Keratinocyte (primary cell): Measurements from ENCODE around the gene GPNMB. TPM values are rescaled to one million over a fixed set of nuclear protein-coding genes. Genes with fewer than 3 reads are reported as not detected.

Experiments
- DNase-seq: peaks from one replicate; pipeline ENCODE4 v3.0.0-alpha.2; 2011; ENCODE audit warnings: low read depth, missing footprints, low spot score
- FAIRE-seq: peaks from 2 replicates; lab custom pipeline; 2011; peaks lifted over from hg19 to GRCh38; lab: Jason Lieb, UNC
- H2AFZ ChIP-seq: 2 replicates; pipeline ENCODE4 v1.6.0; 2012; ENCODE audit warnings: low read length, control low read depth, inconsistent platforms; ENCODE audit not compliant: control insufficient read depth
- H3K27ac ChIP-seq: 2 replicates; pipeline ENCODE4 v1.5.1; 2011; ENCODE audit warnings: low read length; ENCODE audit not compliant: control insufficient read depth, insufficient read depth
- H3K27me3 ChIP-seq: 3 replicates; pipeline ENCODE4 v1.6.0; 2011; ENCODE audit warnings: low read length; ENCODE audit not compliant: control insufficient read depth, insufficient read depth; ENCODE audit errors: extremely low read depth
- H3K36me3 ChIP-seq, 2 experiments: 2 replicates in 1 of 2; 3 replicates in 1 of 2; pipeline ENCODE4 v1.5.1; 2011; ENCODE audit warnings: low read length in 2 of 2, mild to moderate bottlenecking in 1 of 2; ENCODE audit not compliant: control insufficient read depth in 2 of 2, insufficient read depth in 2 of 2; ENCODE audit errors: extremely low read depth in 1 of 2
- H3K4me1 ChIP-seq: 3 replicates; pipeline ENCODE4 v1.5.1; 2011; ENCODE audit warnings: low read length; ENCODE audit not compliant: control insufficient read depth, insufficient read depth; ENCODE audit errors: extremely low read depth
- H3K4me2 ChIP-seq: 3 replicates; pipeline ENCODE4 v1.6.0; 2011; ENCODE audit warnings: low read depth, low read length; ENCODE audit not compliant: control insufficient read depth, insufficient read depth; ENCODE audit errors: extremely low read depth
- H3K4me3 ChIP-seq, 3 experiments: fragments of 200-600 bp in 1 of 3; sonication (generic) in 1 of 3; 2 replicates in 2 of 3; 3 replicates in 1 of 3; pipeline ENCODE4 v1.5.1; 2011 to 2016; ENCODE audit warnings: low read length in 3 of 3, mild to moderate bottlenecking in 3 of 3, control low read depth in 2 of 3, inconsistent platforms in 1 of 3, low read depth in 1 of 3, mixed read lengths in 1 of 3, mixed run types in 1 of 3, moderate library complexity in 1 of 3; ENCODE audit not compliant: control insufficient read depth in 2 of 3, insufficient read depth in 2 of 3; ENCODE audit errors: extremely low read depth in 1 of 3
- H3K79me2 ChIP-seq: 2 replicates; pipeline ENCODE4 v1.6.0; 2012; ENCODE audit warnings: low read length; ENCODE audit not compliant: control insufficient read depth, insufficient read depth
- H3K9ac ChIP-seq: 3 replicates; pipeline ENCODE4 v1.6.0; 2011; ENCODE audit warnings: low read length; ENCODE audit not compliant: control insufficient read depth, insufficient read depth; ENCODE audit errors: extremely low read depth
- H3K9me1 ChIP-seq: 3 replicates; pipeline ENCODE4 v1.6.0; 2011; ENCODE audit warnings: low read length; ENCODE audit not compliant: control insufficient read depth, insufficient read depth; ENCODE audit errors: extremely low read depth
- H3K9me3 ChIP-seq: 2 replicates; pipeline ENCODE4 v1.5.1; 2012; ENCODE audit warnings: low read depth, low read length; ENCODE audit not compliant: control insufficient read depth
- H4K20me1 ChIP-seq: 3 replicates; pipeline ENCODE4 v1.6.0; 2011; ENCODE audit warnings: low read length; ENCODE audit not compliant: control insufficient read depth, insufficient read depth; ENCODE audit errors: extremely low read depth
- EZH2 ChIP-seq: IDR thresholded peaks from one replicate; pipeline ENCODE4 v1.6.1; 2012; ENCODE audit warnings: inconsistent platforms, mild to moderate bottlenecking, low read length, moderate library complexity
- dilution Hi-C: fragments of 300-500 bp; cut with MboI; formaldehyde crosslinking; loops from one replicate; pipeline ENCODE4 v1.7.0; 2020; ENCODE audit warnings: low sequenced_read_pairs; ENCODE audit not compliant: extremely low pct_ligation_motif_present
- polyA plus RNA-seq, 5 experiments: library from polyadenylated mRNA; depleted of rRNA in 3 of 5; stranded (reverse) in 3 of 5; stranded (forward) in 1 of 5; unstranded in 1 of 5; fragments of >200 nt; gene quantifications; 1 replicate in 1 of 5; 2 replicates in 3 of 5; 3 replicates in 1 of 5; pipeline versions ENCODE4 v1.2.1 to v1.2.3, GENCODE V29; 2011 to 2012; ENCODE audit warnings: missing spikeins in 2 of 5, low read depth in 1 of 5, low replicate concordance in 1 of 5
- TF ChIP-seq, protein P1 (sequence below), 3 experiments: IDR thresholded peaks in 1 of 3; conservative IDR thresholded peaks in 1 of 3; optimal IDR thresholded peaks in 1 of 3; 2 replicates in 2 of 3; 3 replicates in 1 of 3; pipeline versions ENCODE3 to v1.5.1; 2011; ENCODE audit warnings: low read length in 3 of 3, mild to moderate bottlenecking in 3 of 3, moderate library complexity in 2 of 3, control low read depth in 1 of 3, inconsistent platforms in 1 of 3; ENCODE audit not compliant: insufficient read depth in 2 of 3; ENCODE audit errors: extremely low read depth in 1 of 3

The GPNMB gene
- polyA plus RNA-seq, 1 donor (not counting 4 experiments of a cell fraction or from before 2014, with no cell fraction given), result 142 TPM

GRCh38 chr7:23239698-23240097 is 6.9 kb upstream of the GPNMB start:
- DNase-seq (no peak), FAIRE-seq (no peak)
- dilution Hi-C loops, result no loop called here
- Histone ChIP-seq H2AFZ (no peak overlapping the region), H3K9ac (no peak overlapping the region), H3K4me1 (peaks cover 32% of the 10 kb centered on the region), H3K27ac (no peak overlapping the region), H3K9me1 (no peaks in the 10 kb centered on the region), H3K4me3 (no peak overlapping the region), H3K79me2 (no peaks in the 10 kb centered on the region), H3K36me3 (no peaks in the 10 kb centered on the region), H3K9me3 (no peaks in the 10 kb centered on the region), H4K20me1 (no peaks in the 10 kb centered on the region), H3K4me2 (no peak overlapping the region), H3K27me3 (no peaks in the 10 kb centered on the region)
- no peak for TF ChIP-seq EZH2
- TF ChIP-seq, protein P1, sequence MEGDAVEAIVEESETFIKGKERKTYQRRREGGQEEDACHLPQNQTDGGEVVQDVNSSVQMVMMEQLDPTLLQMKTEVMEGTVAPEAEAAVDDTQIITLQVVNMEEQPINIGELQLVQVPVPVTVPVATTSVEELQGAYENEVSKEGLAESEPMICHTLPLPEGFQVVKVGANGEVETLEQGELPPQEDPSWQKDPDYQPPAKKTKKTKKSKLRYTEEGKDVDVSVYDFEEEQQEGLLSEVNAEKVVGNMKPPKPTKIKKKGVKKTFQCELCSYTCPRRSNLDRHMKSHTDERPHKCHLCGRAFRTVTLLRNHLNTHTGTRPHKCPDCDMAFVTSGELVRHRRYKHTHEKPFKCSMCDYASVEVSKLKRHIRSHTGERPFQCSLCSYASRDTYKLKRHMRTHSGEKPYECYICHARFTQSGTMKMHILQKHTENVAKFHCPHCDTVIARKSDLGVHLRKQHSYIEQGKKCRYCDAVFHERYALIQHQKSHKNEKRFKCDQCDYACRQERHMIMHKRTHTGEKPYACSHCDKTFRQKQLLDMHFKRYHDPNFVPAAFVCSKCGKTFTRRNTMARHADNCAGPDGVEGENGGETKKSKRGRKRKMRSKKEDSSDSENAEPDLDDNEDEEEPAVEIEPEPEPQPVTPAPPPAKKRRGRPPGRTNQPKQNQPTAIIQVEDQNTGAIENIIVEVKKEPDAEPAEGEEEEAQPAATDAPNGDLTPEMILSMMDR (optimal IDR thresholded peaks at IDR 0.05 in 1 of 3, IDR thresholded peaks at IDR 0.05 in 1 of 3, conservative IDR thresholded peaks at IDR 0.05 in 1 of 3; ENCODE audit: extremely low read depth in 1 of 3, insufficient read depth in 2 of 3, low read length in 3 of 3), result no peak

DNA sequence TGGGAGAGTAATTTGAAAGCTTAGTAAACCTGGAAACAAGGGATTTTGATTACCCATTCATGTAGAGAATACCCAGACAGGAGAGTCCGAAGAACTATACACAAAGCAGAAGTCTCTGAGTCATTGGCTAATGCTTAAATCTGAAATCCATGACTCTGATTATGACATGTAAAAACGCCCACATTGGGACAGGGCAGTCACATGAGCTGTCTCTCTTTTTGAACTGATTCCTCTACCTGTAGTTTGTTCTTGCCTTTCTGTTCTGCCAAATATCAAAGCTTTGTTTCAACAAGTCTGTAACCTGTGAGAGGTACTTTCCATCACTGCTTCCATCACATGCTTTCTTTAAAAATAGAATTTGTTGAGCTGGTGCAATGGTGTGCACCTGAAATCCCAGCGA is 4.3 kb upstream of the GPNMB start:
- no peaks in the 10 kb centered on the region for H3K9me1 ChIP-seq
- H3K4me3 ChIP-seq, result no peak overlapping the region
- peak overlapping the region; percentile 46 for H3K4me2 ChIP-seq
- peak overlapping the region; percentile 11 for H3K9ac ChIP-seq
- H4K20me1 ChIP-seq, result no peaks in the 10 kb centered on the region
- peaks cover 21% of the 10 kb centered on the region for H3K4me1 ChIP-seq
- no peaks in the 10 kb centered on the region for H3K9me3 ChIP-seq
- dilution Hi-C loops, result no loop called here
- TF ChIP-seq, protein P1 (optimal IDR thresholded peaks at IDR 0.05 in 1 of 3, IDR thresholded peaks at IDR 0.05 in 1 of 3, conservative IDR thresholded peaks at IDR 0.05 in 1 of 3; ENCODE audit: extremely low read depth in 1 of 3, insufficient read depth in 2 of 3, low read length in 3 of 3), result no peak
- no peak for TF ChIP-seq EZH2
- FAIRE-seq (peak; percentile 83), DNase-seq (peak; percentile 40)
- no peaks in the 10 kb centered on the region for H3K36me3 ChIP-seq
- no peaks in the 10 kb centered on the region for H3K79me2 ChIP-seq
- H2AFZ ChIP-seq, result no peak overlapping the region
- H3K27me3 ChIP-seq, result no peaks in the 10 kb centered on the region
- peak overlapping the region; percentile 66 for H3K27ac ChIP-seq
